A549 (cell line): ENCODE results near the gene PPP2R3A.

Source experiments
- HOXB13 ChIP-seq: fragments of 250-450 bp; sonication (Bioruptor Pico); IDR thresholded peaks from 2 replicates; pipeline ENCODE4 v1.5.0; 2020; ENCODE audit warnings: low read depth, mild to moderate bottlenecking, moderate library complexity
- MYC ChIP-seq: IDR thresholded peaks from 2 replicates; pipeline ENCODE4 v1.6.1; 2012; ENCODE audit warnings: mild to moderate bottlenecking, inconsistent platforms, low read length, improper control_type of control experiment, borderline replicate concordance
- POLR2A ChIP-seq: IDR thresholded peaks from 2 replicates; pipeline ENCODE4 v1.6.1; 2012; ENCODE audit warnings: mild to moderate bottlenecking, low read length
- POLR2AphosphoS2 ChIP-seq: conservative IDR thresholded peaks from 2 replicates; pipeline ENCODE4 v1.6.1; 2012; ENCODE audit warnings: low read length, improper control_type of control experiment, inconsistent platforms
- RFX5 ChIP-seq: fragments of 450-650 bp; IDR thresholded peaks from 2 replicates; pipeline ENCODE4 v1.7.1; 2014; ENCODE audit warnings: antibody characterized with exemption, mild to moderate bottlenecking, moderate library complexity
- SMC3 ChIP-seq: fragments of >200 bp; sonication (Bioruptor Twin); formaldehyde crosslinking; IDR thresholded peaks from 3 replicates; pipeline ENCODE4 v1.6.1; 2018; ENCODE audit warnings: inconsistent platforms
- TF ChIP-seq, protein P1 (sequence below): fragments of 200-600 bp; sonication (generic); IDR thresholded peaks from 2 replicates; pipeline ENCODE4 v1.6.1; 2016; ENCODE audit warnings: antibody characterized with exemption, mild to moderate bottlenecking, moderate library complexity
- TF ChIP-seq, protein P2 (sequence below): fragments of >200 bp; sonication (Bioruptor Twin); formaldehyde crosslinking; IDR thresholded peaks from 3 replicates; pipeline ENCODE4 v1.5.1; 2016

DNA sequence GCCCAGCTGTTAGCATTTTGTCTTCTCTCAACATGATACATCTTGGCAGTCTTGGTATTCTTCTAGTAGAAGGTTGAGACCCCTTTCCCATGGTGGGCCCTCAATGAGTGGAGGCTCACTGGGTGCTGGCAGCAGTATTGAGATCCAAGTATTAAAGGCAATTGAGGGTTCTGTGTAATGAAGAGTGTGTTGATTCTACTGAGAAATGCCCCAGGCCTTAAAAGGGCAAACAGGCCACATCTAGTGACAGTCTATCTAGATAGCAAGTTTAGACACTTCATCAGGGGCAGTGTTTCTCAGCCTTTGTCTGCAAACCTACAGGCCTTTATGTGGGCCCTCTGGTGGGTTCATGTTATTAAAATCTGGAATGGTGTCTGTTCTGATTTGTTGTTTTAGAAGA lies 9.5 kb downstream of the PPP2R3A start:
- TF ChIP-seq, protein P1, sequence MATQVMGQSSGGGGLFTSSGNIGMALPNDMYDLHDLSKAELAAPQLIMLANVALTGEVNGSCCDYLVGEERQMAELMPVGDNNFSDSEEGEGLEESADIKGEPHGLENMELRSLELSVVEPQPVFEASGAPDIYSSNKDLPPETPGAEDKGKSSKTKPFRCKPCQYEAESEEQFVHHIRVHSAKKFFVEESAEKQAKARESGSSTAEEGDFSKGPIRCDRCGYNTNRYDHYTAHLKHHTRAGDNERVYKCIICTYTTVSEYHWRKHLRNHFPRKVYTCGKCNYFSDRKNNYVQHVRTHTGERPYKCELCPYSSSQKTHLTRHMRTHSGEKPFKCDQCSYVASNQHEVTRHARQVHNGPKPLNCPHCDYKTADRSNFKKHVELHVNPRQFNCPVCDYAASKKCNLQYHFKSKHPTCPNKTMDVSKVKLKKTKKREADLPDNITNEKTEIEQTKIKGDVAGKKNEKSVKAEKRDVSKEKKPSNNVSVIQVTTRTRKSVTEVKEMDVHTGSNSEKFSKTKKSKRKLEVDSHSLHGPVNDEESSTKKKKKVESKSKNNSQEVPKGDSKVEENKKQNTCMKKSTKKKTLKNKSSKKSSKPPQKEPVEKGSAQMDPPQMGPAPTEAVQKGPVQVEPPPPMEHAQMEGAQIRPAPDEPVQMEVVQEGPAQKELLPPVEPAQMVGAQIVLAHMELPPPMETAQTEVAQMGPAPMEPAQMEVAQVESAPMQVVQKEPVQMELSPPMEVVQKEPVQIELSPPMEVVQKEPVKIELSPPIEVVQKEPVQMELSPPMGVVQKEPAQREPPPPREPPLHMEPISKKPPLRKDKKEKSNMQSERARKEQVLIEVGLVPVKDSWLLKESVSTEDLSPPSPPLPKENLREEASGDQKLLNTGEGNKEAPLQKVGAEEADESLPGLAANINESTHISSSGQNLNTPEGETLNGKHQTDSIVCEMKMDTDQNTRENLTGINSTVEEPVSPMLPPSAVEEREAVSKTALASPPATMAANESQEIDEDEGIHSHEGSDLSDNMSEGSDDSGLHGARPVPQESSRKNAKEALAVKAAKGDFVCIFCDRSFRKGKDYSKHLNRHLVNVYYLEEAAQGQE: no peak
- no peak for TF ChIP-seq POLR2AphosphoS2
- TF ChIP-seq POLR2A: no peak
- no peak for TF ChIP-seq RFX5
- no peak for TF ChIP-seq MYC
- no peak for TF ChIP-seq HOXB13 (CRISPR knock-in tag)
- TF ChIP-seq, protein P2, sequence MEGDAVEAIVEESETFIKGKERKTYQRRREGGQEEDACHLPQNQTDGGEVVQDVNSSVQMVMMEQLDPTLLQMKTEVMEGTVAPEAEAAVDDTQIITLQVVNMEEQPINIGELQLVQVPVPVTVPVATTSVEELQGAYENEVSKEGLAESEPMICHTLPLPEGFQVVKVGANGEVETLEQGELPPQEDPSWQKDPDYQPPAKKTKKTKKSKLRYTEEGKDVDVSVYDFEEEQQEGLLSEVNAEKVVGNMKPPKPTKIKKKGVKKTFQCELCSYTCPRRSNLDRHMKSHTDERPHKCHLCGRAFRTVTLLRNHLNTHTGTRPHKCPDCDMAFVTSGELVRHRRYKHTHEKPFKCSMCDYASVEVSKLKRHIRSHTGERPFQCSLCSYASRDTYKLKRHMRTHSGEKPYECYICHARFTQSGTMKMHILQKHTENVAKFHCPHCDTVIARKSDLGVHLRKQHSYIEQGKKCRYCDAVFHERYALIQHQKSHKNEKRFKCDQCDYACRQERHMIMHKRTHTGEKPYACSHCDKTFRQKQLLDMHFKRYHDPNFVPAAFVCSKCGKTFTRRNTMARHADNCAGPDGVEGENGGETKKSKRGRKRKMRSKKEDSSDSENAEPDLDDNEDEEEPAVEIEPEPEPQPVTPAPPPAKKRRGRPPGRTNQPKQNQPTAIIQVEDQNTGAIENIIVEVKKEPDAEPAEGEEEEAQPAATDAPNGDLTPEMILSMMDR: no peak
- TF ChIP-seq SMC3: no peak
